Keratinocyte (primary cell): ENCODE measurements around the gene EXOC3L1. TPM values are rescaled to one million over a fixed set of nuclear protein-coding genes. Genes with fewer than 3 reads are reported as not detected.

Experiments
- DNase-seq: peaks from one replicate; pipeline ENCODE4 v3.0.0-alpha.2; 2011; ENCODE audit warnings: low read depth, missing footprints, low spot score
- FAIRE-seq: peaks from 2 replicates; lab custom pipeline; 2011; peaks lifted over from hg19 to GRCh38; lab: Jason Lieb, UNC
- H2AFZ ChIP-seq: 2 replicates; pipeline ENCODE4 v1.6.0; 2012; ENCODE audit warnings: low read length, control low read depth, inconsistent platforms; ENCODE audit not compliant: control insufficient read depth
- H3K27ac ChIP-seq: 2 replicates; pipeline ENCODE4 v1.5.1; 2011; ENCODE audit warnings: low read length; ENCODE audit not compliant: control insufficient read depth, insufficient read depth
- H3K27me3 ChIP-seq: 3 replicates; pipeline ENCODE4 v1.6.0; 2011; ENCODE audit warnings: low read length; ENCODE audit not compliant: control insufficient read depth, insufficient read depth; ENCODE audit errors: extremely low read depth
- H3K36me3 ChIP-seq, 2 experiments: 2 replicates in 1 of 2; 3 replicates in 1 of 2; pipeline ENCODE4 v1.5.1; 2011; ENCODE audit warnings: low read length in 2 of 2, mild to moderate bottlenecking in 1 of 2; ENCODE audit not compliant: control insufficient read depth in 2 of 2, insufficient read depth in 2 of 2; ENCODE audit errors: extremely low read depth in 1 of 2
- H3K4me1 ChIP-seq: 3 replicates; pipeline ENCODE4 v1.5.1; 2011; ENCODE audit warnings: low read length; ENCODE audit not compliant: control insufficient read depth, insufficient read depth; ENCODE audit errors: extremely low read depth
- H3K4me2 ChIP-seq: 3 replicates; pipeline ENCODE4 v1.6.0; 2011; ENCODE audit warnings: low read depth, low read length; ENCODE audit not compliant: control insufficient read depth, insufficient read depth; ENCODE audit errors: extremely low read depth
- H3K4me3 ChIP-seq, 3 experiments: fragments of 200-600 bp in 1 of 3; sonication (generic) in 1 of 3; 2 replicates in 2 of 3; 3 replicates in 1 of 3; pipeline ENCODE4 v1.5.1; 2011 to 2016; ENCODE audit warnings: low read length in 3 of 3, mild to moderate bottlenecking in 3 of 3, control low read depth in 2 of 3, inconsistent platforms in 1 of 3, low read depth in 1 of 3, mixed read lengths in 1 of 3, mixed run types in 1 of 3, moderate library complexity in 1 of 3; ENCODE audit not compliant: control insufficient read depth in 2 of 3, insufficient read depth in 2 of 3; ENCODE audit errors: extremely low read depth in 1 of 3
- H3K79me2 ChIP-seq: 2 replicates; pipeline ENCODE4 v1.6.0; 2012; ENCODE audit warnings: low read length; ENCODE audit not compliant: control insufficient read depth, insufficient read depth
- H3K9ac ChIP-seq: 3 replicates; pipeline ENCODE4 v1.6.0; 2011; ENCODE audit warnings: low read length; ENCODE audit not compliant: control insufficient read depth, insufficient read depth; ENCODE audit errors: extremely low read depth
- H3K9me1 ChIP-seq: 3 replicates; pipeline ENCODE4 v1.6.0; 2011; ENCODE audit warnings: low read length; ENCODE audit not compliant: control insufficient read depth, insufficient read depth; ENCODE audit errors: extremely low read depth
- H3K9me3 ChIP-seq: 2 replicates; pipeline ENCODE4 v1.5.1; 2012; ENCODE audit warnings: low read depth, low read length; ENCODE audit not compliant: control insufficient read depth
- H4K20me1 ChIP-seq: 3 replicates; pipeline ENCODE4 v1.6.0; 2011; ENCODE audit warnings: low read length; ENCODE audit not compliant: control insufficient read depth, insufficient read depth; ENCODE audit errors: extremely low read depth
- EZH2 ChIP-seq: IDR thresholded peaks from one replicate; pipeline ENCODE4 v1.6.1; 2012; ENCODE audit warnings: inconsistent platforms, mild to moderate bottlenecking, low read length, moderate library complexity
- dilution Hi-C: fragments of 300-500 bp; cut with MboI; formaldehyde crosslinking; loops from one replicate; pipeline ENCODE4 v1.7.0; 2020; ENCODE audit warnings: low sequenced_read_pairs; ENCODE audit not compliant: extremely low pct_ligation_motif_present
- polyA plus RNA-seq, 5 experiments: library from polyadenylated mRNA; depleted of rRNA in 3 of 5; stranded (reverse) in 3 of 5; stranded (forward) in 1 of 5; unstranded in 1 of 5; fragments of >200 nt; gene quantifications; 1 replicate in 1 of 5; 2 replicates in 3 of 5; 3 replicates in 1 of 5; pipeline versions ENCODE4 v1.2.1 to v1.2.3, GENCODE V29; 2011 to 2012; ENCODE audit warnings: missing spikeins in 2 of 5, low read depth in 1 of 5, low replicate concordance in 1 of 5
- TF ChIP-seq, protein P1 (sequence below), 3 experiments: IDR thresholded peaks in 1 of 3; conservative IDR thresholded peaks in 1 of 3; optimal IDR thresholded peaks in 1 of 3; 2 replicates in 2 of 3; 3 replicates in 1 of 3; pipeline versions ENCODE3 to v1.5.1; 2011; ENCODE audit warnings: low read length in 3 of 3, mild to moderate bottlenecking in 3 of 3, moderate library complexity in 2 of 3, control low read depth in 1 of 3, inconsistent platforms in 1 of 3; ENCODE audit not compliant: insufficient read depth in 2 of 3; ENCODE audit errors: extremely low read depth in 1 of 3

The EXOC3L1 gene
- polyA plus RNA-seq, 1 donor (not counting 4 experiments of a cell fraction or from before 2014, with no cell fraction given): not detected

DNA sequence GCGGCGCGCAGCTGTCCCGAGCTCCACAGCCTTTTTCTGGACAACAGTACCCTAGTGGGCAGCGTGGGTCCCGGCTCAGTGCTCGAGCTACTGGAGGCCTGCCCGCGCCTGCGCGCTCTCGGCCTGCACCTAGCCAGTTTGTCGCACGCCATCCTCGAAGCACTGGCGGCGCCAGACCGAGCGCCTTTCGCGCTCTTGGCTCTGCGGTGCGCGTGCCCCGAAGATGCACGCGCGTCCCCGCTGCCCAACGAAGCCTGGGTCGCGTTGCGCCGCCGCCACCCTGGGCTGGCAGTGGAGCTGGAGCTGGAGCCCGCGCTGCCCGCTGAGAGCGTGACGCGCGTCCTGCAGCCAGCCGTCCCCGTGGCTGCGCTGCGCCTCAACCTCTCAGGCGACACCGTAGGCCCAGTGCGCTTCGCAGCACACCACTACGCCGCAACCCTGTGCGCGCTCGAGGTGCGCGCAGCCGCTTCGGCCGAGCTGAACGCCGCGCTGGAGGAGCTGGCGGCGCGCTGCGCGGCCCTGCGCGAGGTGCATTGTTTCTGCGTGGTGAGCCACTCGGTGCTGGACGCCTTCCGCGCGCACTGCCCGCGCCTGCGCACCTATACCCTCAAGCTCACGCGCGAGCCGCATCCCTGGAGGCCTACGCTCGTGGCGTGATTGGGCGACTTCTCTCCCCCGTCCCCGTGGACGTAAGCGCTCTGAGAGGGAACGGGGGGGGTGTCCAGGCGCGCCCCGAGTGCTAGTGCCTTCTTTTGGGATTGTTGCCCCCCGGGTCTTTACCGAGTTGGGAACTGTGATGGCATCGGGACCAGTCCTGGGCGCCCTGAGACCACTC, 26.6 kb downstream of the EXOC3L1 start:
- no peak overlapping the region for H3K9ac ChIP-seq
- H2AFZ ChIP-seq: peak overlapping the region; percentile 36
- FAIRE-seq: no peak
- no peaks in the 10 kb centered on the region for H3K9me3 ChIP-seq
- peak overlapping the region; percentile 65 for H3K4me2 ChIP-seq
- no peak for DNase-seq
- peak overlapping the region in 2 of 3 experiments; percentile 16 to 56 for H3K4me3 ChIP-seq
- H3K4me1 ChIP-seq: peaks cover 29% of the 10 kb centered on the region
- dilution Hi-C loops: no loop called here
- peaks cover 7% of the 10 kb centered on the region for H3K27me3 ChIP-seq
- no peaks in the 10 kb centered on the region for H3K36me3 ChIP-seq
- H3K9me1 ChIP-seq: no peaks in the 10 kb centered on the region
- no peaks in the 10 kb centered on the region for H4K20me1 ChIP-seq
- no peaks in the 10 kb centered on the region for H3K79me2 ChIP-seq
- H3K27ac ChIP-seq: no peak overlapping the region
- no peak for TF ChIP-seq EZH2

DNA sequence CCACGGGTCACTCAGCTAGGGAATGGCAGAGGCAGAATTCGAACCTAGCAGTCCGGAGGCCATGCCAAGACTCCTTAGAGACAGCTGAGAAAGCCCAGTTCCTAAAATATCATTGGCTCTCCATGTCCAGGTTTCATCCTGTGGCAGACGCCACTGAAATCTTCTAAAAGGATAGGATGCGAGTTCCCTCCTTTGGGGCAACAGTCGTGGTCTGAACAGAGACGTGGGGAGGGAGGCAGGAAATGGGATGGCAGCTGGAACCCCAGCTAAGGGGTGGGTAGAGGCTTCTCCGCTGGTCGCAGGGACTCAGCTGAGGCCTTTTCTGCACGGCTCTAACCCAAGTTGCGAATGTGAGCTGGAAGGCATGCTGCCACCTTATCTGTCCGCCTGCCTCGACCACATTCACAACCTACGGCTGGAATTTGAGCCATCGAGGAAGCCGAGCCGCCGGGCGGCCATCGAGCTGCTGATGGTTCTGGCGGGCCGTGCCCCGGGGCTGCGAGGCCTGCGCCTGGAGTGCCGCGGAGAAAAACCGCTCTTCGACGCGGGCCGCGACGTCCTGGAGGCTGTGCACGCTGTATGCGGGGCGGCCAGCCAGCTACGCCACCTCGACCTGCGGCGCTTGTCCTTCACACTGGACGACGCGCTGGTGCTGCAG, 27.3 kb downstream of the EXOC3L1 start:
- H3K79me2 ChIP-seq: no peaks in the 10 kb centered on the region
- no peak for FAIRE-seq
- DNase-seq: no peak
- dilution Hi-C loops: no loop called here
- no peak overlapping the region for H3K9ac ChIP-seq
- no peak for TF ChIP-seq EZH2
- TF ChIP-seq, protein P1, sequence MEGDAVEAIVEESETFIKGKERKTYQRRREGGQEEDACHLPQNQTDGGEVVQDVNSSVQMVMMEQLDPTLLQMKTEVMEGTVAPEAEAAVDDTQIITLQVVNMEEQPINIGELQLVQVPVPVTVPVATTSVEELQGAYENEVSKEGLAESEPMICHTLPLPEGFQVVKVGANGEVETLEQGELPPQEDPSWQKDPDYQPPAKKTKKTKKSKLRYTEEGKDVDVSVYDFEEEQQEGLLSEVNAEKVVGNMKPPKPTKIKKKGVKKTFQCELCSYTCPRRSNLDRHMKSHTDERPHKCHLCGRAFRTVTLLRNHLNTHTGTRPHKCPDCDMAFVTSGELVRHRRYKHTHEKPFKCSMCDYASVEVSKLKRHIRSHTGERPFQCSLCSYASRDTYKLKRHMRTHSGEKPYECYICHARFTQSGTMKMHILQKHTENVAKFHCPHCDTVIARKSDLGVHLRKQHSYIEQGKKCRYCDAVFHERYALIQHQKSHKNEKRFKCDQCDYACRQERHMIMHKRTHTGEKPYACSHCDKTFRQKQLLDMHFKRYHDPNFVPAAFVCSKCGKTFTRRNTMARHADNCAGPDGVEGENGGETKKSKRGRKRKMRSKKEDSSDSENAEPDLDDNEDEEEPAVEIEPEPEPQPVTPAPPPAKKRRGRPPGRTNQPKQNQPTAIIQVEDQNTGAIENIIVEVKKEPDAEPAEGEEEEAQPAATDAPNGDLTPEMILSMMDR (optimal IDR thresholded peaks at IDR 0.05 in 1 of 3, IDR thresholded peaks at IDR 0.05 in 1 of 3, conservative IDR thresholded peaks at IDR 0.05 in 1 of 3; ENCODE audit: extremely low read depth in 1 of 3, insufficient read depth in 2 of 3, low read length in 3 of 3): no peak
- peak overlapping the region in 1 of 3 experiments; percentile 56 for H3K4me3 ChIP-seq
- no peaks in the 10 kb centered on the region for H3K9me1 ChIP-seq
- no peaks in the 10 kb centered on the region for H3K9me3 ChIP-seq
- H3K4me2 ChIP-seq: peak overlapping the region; percentile 65
- no peak overlapping the region for H3K27ac ChIP-seq
- no peak overlapping the region for H2AFZ ChIP-seq
- H4K20me1 ChIP-seq: no peaks in the 10 kb centered on the region
- peaks cover 7% of the 10 kb centered on the region for H3K27me3 ChIP-seq
- H3K36me3 ChIP-seq: no peaks in the 10 kb centered on the region
- H3K4me1 ChIP-seq: peaks cover 30% of the 10 kb centered on the region
